Activated naive CD4-positive, alpha-beta T cell treated with anti-CD3 and anti-CD28 coated beads, Interleukin-2, amount 10 ng/mL, durations not matched to agents 7 days and 5 days (primary cell): ENCODE data around the gene DYNLRB1.
"Not testable (repeated sequence)": the region's sequence is repeated elsewhere in the genome, so short reads cannot be mapped to it uniquely, and the experiment has no call there.

Experiments
- CTCF ChIA-PET: fragments of 350-600 bp; sonication (Branson Sonifier 250); formaldehyde crosslinking; loops from one replicate; lab custom pipeline; 2021; ENCODE audit warnings: antibody characterized with exemption; lab: Charles Lee
- DNase-seq: peaks from one replicate; pipeline ENCODE4 v3.0.0-alpha.2; 2020
- H3K27ac Mint-ChIP-seq: one replicate; pipeline ENCODE4 v1.8.0; 2021; ENCODE audit warnings: mild to moderate bottlenecking, moderate library complexity, mixed read lengths
- H3K27me3 Mint-ChIP-seq: one replicate; pipeline ENCODE4 v1.8.0; 2021; ENCODE audit warnings: mild to moderate bottlenecking, mixed read lengths
- H3K36me3 Mint-ChIP-seq: one replicate; pipeline ENCODE4 v1.8.0; 2021; ENCODE audit warnings: mixed read lengths
- H3K4me1 Mint-ChIP-seq: one replicate; pipeline ENCODE4 v1.8.0; 2021; ENCODE audit warnings: mixed read lengths
- H3K4me3 Mint-ChIP-seq: one replicate; pipeline ENCODE4 v1.8.0; 2021; ENCODE audit warnings: mild to moderate bottlenecking, moderate library complexity, mixed read lengths
- H3K9me3 Mint-ChIP-seq: one replicate; pipeline ENCODE4 v1.8.0; 2021; ENCODE audit warnings: mixed read lengths

Gene DYNLRB1

DNA sequence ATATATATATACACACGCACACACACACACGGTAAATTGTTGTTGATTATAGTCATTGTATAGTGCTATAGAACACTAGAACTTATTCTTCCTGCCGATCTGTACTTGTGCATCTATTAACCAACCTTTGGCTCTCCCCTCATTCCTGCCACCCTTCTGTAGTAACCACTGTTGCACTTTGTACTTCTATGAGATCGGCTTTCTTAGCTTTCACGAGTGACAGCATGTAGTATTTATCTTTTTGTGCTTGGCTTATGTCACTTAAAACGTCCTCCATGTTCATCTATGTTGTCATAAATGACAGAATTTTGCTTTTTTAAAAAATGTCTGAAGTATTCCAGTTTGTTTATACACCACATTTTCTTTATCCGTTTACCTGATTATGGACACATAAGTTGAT lies 20.9 kb upstream of the DYNLRB1 start:
- Mint-ChIP-seq H3K4me1 (no peaks in the 10 kb centered on the region), H3K9me3 (peaks cover 6% of the 10 kb centered on the region), H3K27ac (no peak overlapping the region), H3K4me3 (no peak overlapping the region), H3K27me3 (no peaks in the 10 kb centered on the region), H3K36me3 (peaks cover 55% of the 10 kb centered on the region)
- CTCF ChIA-PET = interaction anchor here (1.2 kb wide), 1 partner anchor 183 kb away, joined by 7 read pairs; no protein-coding TSS in a partner anchor
- no peak for DNase-seq

DNA sequence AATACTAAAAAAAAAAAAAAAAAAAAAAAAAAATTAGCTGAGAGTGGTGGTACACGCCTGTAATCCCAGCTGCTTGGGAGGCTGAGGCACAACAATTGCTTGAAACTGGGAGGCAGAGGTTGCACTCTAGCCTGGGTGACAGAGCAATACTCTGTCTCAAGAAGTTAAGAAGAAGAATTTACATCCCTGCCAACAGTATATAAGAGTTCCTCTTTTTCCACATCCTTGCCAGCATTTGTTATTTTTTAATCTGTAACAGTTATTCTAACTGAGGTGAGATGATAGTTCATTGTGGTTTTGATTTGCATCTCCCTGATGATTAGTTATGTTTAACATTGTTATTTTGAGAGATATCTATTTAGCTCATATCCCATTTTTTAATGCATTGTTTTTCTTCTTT lies 20.3 kb upstream of the DYNLRB1 start:
- no peaks in the 10 kb centered on the region for H3K4me1 Mint-ChIP-seq
- H3K36me3 Mint-ChIP-seq = peaks cover 56% of the 10 kb centered on the region
- no peak overlapping the region for H3K4me3 Mint-ChIP-seq
- CTCF ChIA-PET = interaction anchor here (0.6 to 1.2 kb wide), 2 partner anchors 183 to 626 kb away, joined by 3 to 7 read pairs; no protein-coding TSS in a partner anchor
- H3K9me3 Mint-ChIP-seq = peaks cover 11% of the 10 kb centered on the region
- no peaks in the 10 kb centered on the region for H3K27me3 Mint-ChIP-seq
- DNase-seq = no peak
- H3K27ac Mint-ChIP-seq = peak overlapping the region; percentile 3

DNA sequence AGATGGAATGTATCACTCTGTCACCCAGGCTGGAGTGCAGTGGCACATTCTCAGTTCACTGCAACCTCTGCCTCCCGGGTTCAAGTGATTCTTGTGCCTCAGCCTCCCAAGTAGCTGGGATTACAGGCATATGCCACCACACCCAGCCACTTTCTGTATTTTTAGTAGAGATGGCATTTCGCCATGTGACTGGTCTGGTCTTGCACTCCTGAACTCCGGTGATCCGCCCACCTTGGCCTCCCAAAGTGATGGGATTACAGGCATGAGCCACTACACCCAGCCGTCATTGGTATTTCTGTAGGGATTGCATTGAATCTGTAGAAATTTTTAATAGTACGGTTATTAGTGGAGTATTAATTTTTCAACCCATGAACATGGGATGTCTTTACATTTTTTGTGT lies 18.6 kb upstream of the DYNLRB1 start:
- CTCF ChIA-PET, H3K4me3 Mint-ChIP-seq, H3K27ac Mint-ChIP-seq, H3K4me1 Mint-ChIP-seq, DNase-seq, H3K27me3 Mint-ChIP-seq: not testable (repeated sequence)
- peaks cover 12% of the 10 kb centered on the region for H3K9me3 Mint-ChIP-seq
- peaks cover 55% of the 10 kb centered on the region for H3K36me3 Mint-ChIP-seq

DNA sequence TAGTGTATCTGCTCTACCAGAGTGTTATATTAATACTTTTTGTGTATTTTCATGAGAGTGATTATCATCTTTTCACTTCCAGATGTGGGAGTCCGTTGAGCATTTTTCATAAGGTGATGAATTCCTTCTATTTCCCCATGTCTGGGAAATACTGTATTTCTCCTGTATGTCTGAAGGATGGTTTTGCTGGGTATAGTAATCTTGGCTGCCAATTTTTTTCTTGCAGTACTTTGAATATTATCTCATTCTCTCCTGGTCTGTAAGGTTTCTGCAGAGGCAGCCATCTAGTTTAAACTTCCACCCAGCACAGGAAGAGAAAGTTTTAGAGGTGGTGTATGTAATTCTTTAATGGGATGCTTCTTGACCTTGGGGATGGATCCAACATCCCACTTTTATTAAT lies 15.4 kb upstream of the DYNLRB1 start:
- Mint-ChIP-seq H3K36me3 (peaks cover 48% of the 10 kb centered on the region), H3K4me1 (no peaks in the 10 kb centered on the region), H3K4me3 (no peak overlapping the region), H3K9me3 (peaks cover 12% of the 10 kb centered on the region), H3K27me3 (no peaks in the 10 kb centered on the region), H3K27ac (no peak overlapping the region)
- DNase-seq = no peak
- CTCF ChIA-PET = no interaction called here

DNA sequence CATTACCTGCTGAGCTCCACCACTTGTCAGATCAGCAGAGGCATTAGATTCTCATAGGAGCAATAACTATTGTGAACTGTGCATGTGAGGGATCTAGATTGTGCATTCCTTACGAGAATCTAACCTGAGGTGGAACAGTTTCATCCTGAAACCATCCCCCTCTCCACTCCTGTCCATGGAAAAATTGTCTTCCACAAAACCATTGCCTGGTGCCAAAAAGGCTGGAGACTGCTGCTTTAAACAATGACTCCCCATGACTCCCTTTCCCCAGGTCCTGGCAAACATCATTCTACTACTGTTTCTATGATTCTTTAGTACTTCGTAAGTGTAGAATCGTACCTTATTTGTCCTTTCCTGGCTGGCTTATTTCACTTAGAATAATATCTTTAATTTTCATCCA lies 9.7 kb upstream of the DYNLRB1 start:
- CTCF ChIA-PET = interaction anchor here (1.7 kb wide), 1 partner anchor 194 kb away, joined by 5 read pairs; no protein-coding TSS in a partner anchor
- peaks cover 30% of the 10 kb centered on the region for H3K36me3 Mint-ChIP-seq

DNA sequence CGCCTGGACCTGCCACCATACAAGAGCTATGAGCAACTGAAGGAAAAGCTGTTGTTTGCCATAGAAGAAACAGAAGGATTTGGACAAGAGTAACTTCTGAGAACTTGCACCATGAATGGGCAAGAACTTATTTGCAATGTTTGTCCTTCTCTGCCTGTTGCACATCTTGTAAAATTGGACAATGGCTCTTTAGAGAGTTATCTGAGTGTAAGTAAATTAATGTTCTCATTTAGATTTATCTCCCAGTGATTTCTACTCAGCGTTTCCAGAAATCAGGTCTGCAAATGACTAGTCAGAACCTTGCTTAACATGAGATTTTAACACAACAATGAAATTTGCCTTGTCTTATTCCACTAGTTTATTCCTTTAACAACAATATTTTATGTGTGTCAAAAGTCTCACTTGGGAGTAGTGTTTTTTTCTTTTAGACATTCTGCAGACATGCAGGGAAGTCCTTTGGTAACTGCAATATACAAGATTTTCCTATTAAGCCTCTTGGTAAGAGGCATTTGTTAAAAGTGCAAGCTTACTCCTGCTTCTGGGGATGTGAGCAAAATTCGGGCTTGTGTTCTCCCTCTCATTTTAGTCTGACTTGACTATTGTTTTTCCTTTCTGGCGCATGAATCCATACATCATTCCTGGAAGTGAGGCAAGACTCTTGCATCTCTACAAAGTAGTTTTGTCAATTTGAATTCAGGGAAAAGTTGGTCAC lies 8.4 kb upstream of the DYNLRB1 start:
- CTCF ChIA-PET = interaction anchor here (1.5 kb wide), 1 partner anchor 196 kb away, joined by 4 read pairs; no protein-coding TSS in a partner anchor
- H3K27me3 Mint-ChIP-seq = no peaks in the 10 kb centered on the region
- H3K4me1 Mint-ChIP-seq = no peaks in the 10 kb centered on the region
- H3K27ac Mint-ChIP-seq = no peak overlapping the region
- H3K9me3 Mint-ChIP-seq = no peaks in the 10 kb centered on the region
- peaks cover 26% of the 10 kb centered on the region for H3K36me3 Mint-ChIP-seq
- DNase-seq = no peak
- H3K4me3 Mint-ChIP-seq = no peak overlapping the region

More for the DNA sequence above, 9.7 kb upstream of the DYNLRB1 start:
- Mint-ChIP-seq H3K27me3 (no peaks in the 10 kb centered on the region), H3K27ac (no peak overlapping the region), H3K4me1 (no peaks in the 10 kb centered on the region), H3K9me3 (no peaks in the 10 kb centered on the region), H3K4me3 (no peak overlapping the region)
- no peak for DNase-seq

DNA sequence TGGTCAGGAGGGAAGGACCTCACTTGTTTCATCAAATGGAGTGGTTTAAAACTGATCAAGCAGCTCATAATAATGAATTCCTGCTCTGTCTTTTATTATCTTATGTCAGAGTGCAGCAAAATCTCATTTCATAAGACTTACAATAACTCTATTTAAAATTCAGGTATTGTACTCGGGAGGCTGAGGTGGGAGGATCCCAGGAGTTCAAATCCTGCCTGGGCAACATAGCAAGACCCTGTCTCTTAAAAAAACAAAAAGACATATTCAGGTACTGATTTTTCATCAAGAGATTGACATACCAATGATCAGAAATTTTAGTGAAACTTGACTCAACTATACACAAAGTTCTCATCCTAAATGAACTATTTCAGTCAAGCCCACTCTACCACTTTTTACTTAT lies 5.6 kb upstream of the DYNLRB1 start:
- no peak for DNase-seq
- no peak overlapping the region for H3K4me3 Mint-ChIP-seq
- peaks cover 14% of the 10 kb centered on the region for H3K4me1 Mint-ChIP-seq
- no peaks in the 10 kb centered on the region for H3K27me3 Mint-ChIP-seq
- no peak overlapping the region for H3K27ac Mint-ChIP-seq
- CTCF ChIA-PET = interaction anchor here (0.7 kb wide), 1 partner anchor 198 kb away, joined by 3 read pairs; no protein-coding TSS in a partner anchor
- no peaks in the 10 kb centered on the region for H3K9me3 Mint-ChIP-seq
- peaks cover 18% of the 10 kb centered on the region for H3K36me3 Mint-ChIP-seq

DNA sequence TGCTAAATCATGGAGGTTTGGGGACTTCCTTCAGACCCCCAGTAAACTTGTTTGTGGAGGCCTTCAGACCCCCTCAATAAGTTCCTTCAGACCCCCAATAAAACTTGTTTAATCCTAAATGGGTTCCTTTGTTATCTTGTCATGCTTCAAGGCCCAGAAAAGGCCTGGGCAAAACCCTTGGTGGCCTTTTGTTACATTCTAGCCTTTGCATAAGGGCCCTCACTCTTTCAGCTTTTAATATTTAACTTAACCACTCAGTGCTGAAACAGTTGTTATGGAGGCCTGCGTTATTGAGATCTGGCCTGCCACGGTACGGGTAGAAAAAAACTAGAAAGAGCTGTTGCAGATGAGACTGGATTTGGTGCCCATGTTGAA lies 4.3 kb upstream of the DYNLRB1 start:
- Mint-ChIP-seq H3K4me1 (peaks cover 14% of the 10 kb centered on the region), H3K36me3 (peaks cover 16% of the 10 kb centered on the region), H3K4me3 (no peak overlapping the region), H3K9me3 (no peaks in the 10 kb centered on the region), H3K27ac (no peak overlapping the region), H3K27me3 (peaks cover 4% of the 10 kb centered on the region)
- CTCF ChIA-PET = interaction anchor here (1.3 to 1.5 kb wide), 2 partner anchors 199 to 321 kb away, joined by 4 to 6 read pairs; no protein-coding TSS in a partner anchor
- no peak for DNase-seq

DNA sequence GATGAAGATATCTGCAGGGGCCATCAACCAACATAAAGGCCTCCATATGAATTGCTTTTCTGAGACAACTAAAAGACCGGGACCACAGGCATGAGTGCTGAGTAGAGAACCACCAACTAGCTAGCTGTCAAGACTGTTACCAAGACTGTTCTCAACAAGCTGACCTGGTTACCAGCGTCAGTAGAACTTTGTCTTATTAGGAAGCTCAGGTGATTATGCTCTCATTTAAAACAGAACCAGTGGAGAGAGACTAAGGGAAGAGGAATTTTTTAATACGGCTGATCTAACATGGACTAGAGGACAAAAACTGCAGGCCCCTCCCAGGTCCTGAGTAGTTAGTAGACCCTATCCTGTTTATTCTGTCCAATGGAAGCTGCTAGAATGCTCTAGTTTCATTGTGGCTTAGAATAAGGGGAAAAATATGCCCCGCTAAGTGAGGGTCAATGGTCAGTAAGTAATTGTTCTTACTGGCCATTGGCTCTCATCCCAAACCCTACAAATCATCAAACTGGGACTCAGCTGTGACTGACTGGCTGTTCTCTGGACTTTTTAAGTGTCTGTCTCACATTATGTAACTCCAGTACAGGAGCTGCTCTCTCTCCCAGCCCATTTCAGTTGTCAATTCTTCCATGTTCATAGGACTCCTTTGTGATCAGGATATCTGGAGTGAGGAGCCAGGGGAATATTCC lies 3.8 kb upstream of the DYNLRB1 start:
- H3K27ac Mint-ChIP-seq = no peak overlapping the region
- peaks cover 4% of the 10 kb centered on the region for H3K27me3 Mint-ChIP-seq
- peaks cover 13% of the 10 kb centered on the region for H3K36me3 Mint-ChIP-seq
- H3K9me3 Mint-ChIP-seq = no peaks in the 10 kb centered on the region
- peaks cover 14% of the 10 kb centered on the region for H3K4me1 Mint-ChIP-seq
- no peak overlapping the region for H3K4me3 Mint-ChIP-seq
- CTCF ChIA-PET = interaction anchor here (1.3 to 1.5 kb wide), 2 partner anchors 200 to 322 kb away, joined by 4 to 6 read pairs; no protein-coding TSS in a partner anchor
- DNase-seq = no peak

DNA sequence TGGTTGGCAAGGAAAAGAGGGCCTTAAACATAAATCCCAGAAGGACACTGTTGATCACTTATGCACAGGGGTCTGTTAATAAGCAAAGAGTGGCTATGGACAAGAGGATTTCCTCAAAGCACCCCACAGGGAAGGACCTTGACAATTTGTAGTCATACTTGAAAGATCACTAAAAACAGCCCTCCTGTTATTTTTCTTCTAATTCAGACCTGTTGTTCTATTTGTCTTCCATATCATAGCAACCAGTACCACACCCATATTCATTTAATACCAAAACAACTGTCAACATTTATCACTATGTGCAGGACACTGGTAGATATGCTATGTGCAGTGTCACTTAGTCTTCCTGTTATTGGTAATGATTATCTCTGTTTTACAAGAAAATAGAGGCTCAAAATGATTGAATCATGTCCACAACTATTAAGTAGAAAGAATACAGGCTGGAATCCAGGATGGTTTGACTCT lies 3.2 kb upstream of the DYNLRB1 start:
- no peak for DNase-seq
- Mint-ChIP-seq H3K27ac (peak overlapping the region; percentile 25), H3K4me1 (peaks cover 17% of the 10 kb centered on the region), H3K27me3 (peaks cover 4% of the 10 kb centered on the region), H3K9me3 (no peaks in the 10 kb centered on the region), H3K4me3 (no peak overlapping the region), H3K36me3 (peaks cover 11% of the 10 kb centered on the region)
- CTCF ChIA-PET = interaction anchor here (1.3 to 1.5 kb wide), 2 partner anchors 200 to 322 kb away, joined by 4 to 6 read pairs; no protein-coding TSS in a partner anchor

DNA sequence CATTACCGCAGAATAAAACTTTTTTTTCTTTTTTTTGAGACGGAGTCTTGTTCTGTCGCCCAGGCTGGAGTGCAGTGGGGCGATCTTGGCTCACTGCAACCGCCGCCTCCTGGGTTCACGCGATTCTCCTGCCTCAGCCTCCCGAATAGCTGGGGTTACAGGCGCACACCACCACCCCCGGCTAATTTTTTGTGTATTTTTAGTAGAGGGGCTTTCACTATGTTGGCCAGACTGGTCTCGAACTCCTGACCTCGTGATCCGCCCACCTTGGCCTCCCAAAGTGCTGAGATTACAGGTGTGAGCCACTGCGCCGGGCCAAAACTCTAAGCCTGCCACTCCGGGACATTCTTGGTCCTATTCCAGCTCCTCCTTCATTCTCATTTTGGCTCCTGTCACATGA lies 2.2 kb upstream of the DYNLRB1 start:
- Mint-ChIP-seq H3K27ac (peak overlapping the region; percentile 68), H3K4me1 (peaks cover 26% of the 10 kb centered on the region)
- CTCF ChIA-PET = interaction anchor here (0.7 to 12.3 kb wide), 3 partner anchors 72 to 256 kb away, joined by 3 to 142 read pairs (median 3); no protein-coding TSS in a partner anchor
- not testable (repeated sequence) for H3K4me3 Mint-ChIP-seq, H3K36me3 Mint-ChIP-seq, H3K27me3 Mint-ChIP-seq, H3K9me3 Mint-ChIP-seq, DNase-seq

DNA sequence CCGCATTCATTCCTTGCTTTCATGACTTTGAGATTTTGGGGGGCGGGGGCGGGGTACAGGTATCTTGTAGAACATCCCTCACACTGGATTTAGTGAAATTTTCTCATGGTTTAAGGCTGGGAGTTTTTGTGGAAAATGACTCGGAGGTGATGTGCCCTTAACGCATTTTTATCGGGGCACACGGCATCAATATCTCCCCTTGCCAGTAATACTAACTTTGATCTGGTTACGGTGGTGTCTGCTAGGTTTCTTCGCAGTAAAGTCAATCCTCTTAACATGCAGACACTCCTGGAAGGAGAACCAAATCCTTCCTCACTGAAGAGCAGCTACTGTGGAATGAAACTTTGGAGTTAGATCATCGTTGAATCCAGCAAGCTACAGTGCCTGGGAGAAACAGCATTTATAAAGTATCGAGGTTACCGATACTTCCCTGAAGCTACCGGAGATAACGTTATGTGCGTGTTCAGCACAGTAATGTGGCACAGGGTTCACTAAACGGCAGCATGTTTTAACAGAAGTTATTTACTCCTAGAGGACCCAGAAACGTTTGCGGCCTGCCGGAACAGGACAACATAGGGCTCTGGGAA lies 1.2 kb upstream of the DYNLRB1 start:
- Mint-ChIP-seq H3K4me1 (peaks cover 27% of the 10 kb centered on the region), H3K36me3 (peaks cover 5% of the 10 kb centered on the region), H3K9me3 (no peaks in the 10 kb centered on the region), H3K27me3 (peaks cover 4% of the 10 kb centered on the region), H3K4me3 (peak overlapping the region; percentile 94), H3K27ac (peak overlapping the region; percentile 98)
- CTCF ChIA-PET = interaction anchor here (0.5 to 12.3 kb wide), 8 partner anchors 28 to 324 kb away, joined by 3 to 142 read pairs (median 3); no protein-coding TSS in a partner anchor
- no peak for DNase-seq

DNA sequence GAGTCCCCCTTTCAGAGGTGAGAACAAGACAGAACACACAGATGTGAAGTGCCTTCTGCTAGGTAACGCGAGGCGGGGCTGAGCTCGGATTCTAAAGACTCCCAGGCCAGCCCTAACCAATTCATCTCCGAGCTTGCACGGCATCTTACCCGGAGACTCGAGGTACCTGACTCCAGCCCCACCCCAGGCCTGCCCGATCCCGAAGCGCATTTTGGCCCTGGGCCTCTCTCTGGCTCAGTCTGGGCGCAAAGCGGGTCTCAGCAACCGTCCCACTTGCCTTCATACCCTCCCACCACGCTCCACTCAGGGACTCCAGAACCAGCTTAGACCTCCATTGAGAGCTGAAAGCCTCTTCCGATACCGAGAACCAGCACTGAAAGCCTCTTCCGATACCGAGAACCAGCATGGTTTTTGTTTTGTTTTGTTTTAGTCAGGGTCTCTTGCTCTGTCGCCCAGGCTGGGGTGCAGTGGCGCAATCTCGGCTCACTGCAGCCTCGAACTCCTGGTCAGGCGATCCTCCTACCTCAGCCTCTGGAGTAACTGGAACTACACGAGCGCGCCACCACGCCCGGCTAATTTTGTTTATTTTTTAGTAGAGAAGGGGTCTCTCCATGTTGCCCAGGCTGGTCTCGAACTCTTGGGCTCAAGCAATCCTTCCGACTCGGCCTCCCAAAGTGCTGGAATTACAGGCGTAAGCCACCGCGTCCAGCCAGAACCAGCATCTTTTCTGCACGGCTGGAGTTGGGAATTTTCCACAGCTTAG lies 557 bp upstream of the DYNLRB1 start:
- Mint-ChIP-seq H3K27me3 (peaks cover 4% of the 10 kb centered on the region), H3K36me3 (peaks cover 7% of the 10 kb centered on the region)

More for the DNA sequence above, 557 bp upstream of the DYNLRB1 start:
- Mint-ChIP-seq H3K9me3 (no peaks in the 10 kb centered on the region), H3K4me3 (peak overlapping the region; percentile 94), H3K4me1 (peaks cover 28% of the 10 kb centered on the region), H3K27ac (peak overlapping the region; percentile 98)
- CTCF ChIA-PET = interaction anchor here (0.5 to 12.3 kb wide), 7 partner anchors 28 to 341 kb away, joined by 3 to 142 read pairs (median 3); no protein-coding TSS in a partner anchor
- DNase-seq = peak; percentile 83
